ENCODE measurements around the gene LGI4.
"Not testable (repeated sequence)": the region's sequence is repeated elsewhere in the genome, so short reads cannot be mapped to it uniquely, and the experiment has no call there.

Gene LGI4

GRCh38 chr19:35160629-35161433 is 26.0 kb upstream of the LGI4 start:
- no peak for DNase-seq (ENCODE audit: low read depth in 2 of 2)

GRCh38 chr19:35159606-35160005 is 24.7 kb upstream of the LGI4 start:
- no peak for DNase-seq (ENCODE audit: low read depth in 2 of 2)

- DNase-seq (ENCODE audit: low read depth in 2 of 2) = no peak
These were observed 22.6 kb upstream of the LGI4 start for GRCh38 chr19:35157431-35157830.

- DNase-seq (ENCODE audit: low read depth in 2 of 2) = no peak
These were observed 21.8 kb upstream of the LGI4 start for GRCh38 chr19:35156673-35157014.

GRCh38 chr19:35155981-35156672 is 21.3 kb upstream of the LGI4 start:
- no peak for DNase-seq (ENCODE audit: low read depth in 2 of 2)

GRCh38 chr19:35155441-35155840 is 20.6 kb upstream of the LGI4 start:
- peak; percentile 24 to 36 for DNase-seq (ENCODE audit: low read depth in 2 of 2)

GRCh38 chr19:35154525-35155406 is 19.9 kb upstream of the LGI4 start, which contains the start of gene FXYD5:
Gene FXYD5 (plus strand): TSS chr19:35154735. CDS start chr19:35155551, 816 bp downstream.
- DNase-seq (ENCODE audit: low read depth in 2 of 2) = peak; percentile 75 to 85

- peak; percentile 61 to 77 for DNase-seq (ENCODE audit: low read depth in 2 of 2)
These were observed 19.1 kb upstream of the LGI4 start for GRCh38 chr19:35153701-35154524.

GRCh38 chr19:35153129-35153522 is 18.3 kb upstream of the LGI4 start:
- not testable (repeated sequence) for DNase-seq (ENCODE audit: low read depth in 2 of 2)

- no peak for DNase-seq (ENCODE audit: low read depth in 2 of 2)
These were observed 16.6 kb upstream of the LGI4 start for GRCh38 chr19:35151273-35152065.

GRCh38 chr19:35150445-35150844 is 15.6 kb upstream of the LGI4 start:
- DNase-seq (ENCODE audit: low read depth in 2 of 2) = no peak

- DNase-seq (ENCODE audit: low read depth in 2 of 2) = no peak
These were observed 14.6 kb upstream of the LGI4 start for GRCh38 chr19:35149463-35149862.

- no peak for DNase-seq (ENCODE audit: low read depth in 2 of 2)
These were observed 12.0 kb upstream of the LGI4 start for GRCh38 chr19:35146746-35147459.

- no peak for DNase-seq (ENCODE audit: low read depth in 2 of 2)
These were observed 10.0 kb upstream of the LGI4 start for GRCh38 chr19:35144600-35145436.

GRCh38 chr19:35144259-35144599 is 9.4 kb upstream of the LGI4 start:
- DNase-seq (ENCODE audit: low read depth in 2 of 2) = no peak

- DNase-seq (ENCODE audit: low read depth in 2 of 2) = no peak
These were observed 9.0 kb upstream of the LGI4 start for GRCh38 chr19:35143818-35144217.

- no peak for DNase-seq (ENCODE audit: low read depth in 2 of 2)
These were observed 8.4 kb upstream of the LGI4 start, which contains the start of gene FXYD7 for GRCh38 chr19:35143231-35143715. Gene FXYD7 (plus strand): TSS chr19:35143255. CDS start chr19:35143334, 79 bp downstream.

- DNase-seq (ENCODE audit: low read depth in 2 of 2) = peak; percentile 38 to 63
These were observed 7.9 kb upstream of the LGI4 start for GRCh38 chr19:35142606-35143230.

Measured in stimulated activated CD4-positive, alpha-beta T cell treated with anti-CD3 and anti-CD28 coated beads, Interleukin-12 subunit alpha, Interleukin-12 subunit beta, amount 100 ng/mL, for 24 hours (primary cell).